Hematopoietic multipotent progenitor cell treated with erythropoietin and hydrocortisone succinate and interleukin-3 and kit ligand, for 8 days (in vitro differentiated cells): ENCODE measurements around the gene CCL22.

Source experiments
- DNase-seq: peaks from one replicate; pipeline ENCODE4 v3.0.0-alpha.2; 2015

The CCL22 gene

GRCh38 chr16:57396786-57397185 lies 38.2 kb downstream of the CCL22 start:
- DNase-seq: no peak

- peak; percentile 71 for DNase-seq
Measured at GRCh38 chr16:57397493-57397892, 38.9 kb downstream of the CCL22 start.

- no peak for DNase-seq
Measured at GRCh38 chr16:57401943-57402640, 43.5 kb downstream of the CCL22 start.

- DNase-seq: no peak
Measured at GRCh38 chr16:57403965-57404817, 45.6 kb downstream of the CCL22 start, which contains the start of gene CCL17. Gene CCL17, plus strand, starts transcription at chr16:57404767. Its CDS starts 9,166 bp downstream, at chr16:57413933.

GRCh38 chr16:57405097-57405496 lies 46.5 kb downstream of the CCL22 start:
- no peak for DNase-seq

GRCh38 chr16:57406881-57407280 lies 48.3 kb downstream of the CCL22 start:
- no peak for DNase-seq

- no peak for DNase-seq
Measured at GRCh38 chr16:57407521-57408353, 49.2 kb downstream of the CCL22 start.

- DNase-seq: no peak
Measured at GRCh38 chr16:57409065-57409464, 50.5 kb downstream of the CCL22 start.

GRCh38 chr16:57409870-57410587 lies 51.4 kb downstream of the CCL22 start:
- DNase-seq: no peak

- no peak for DNase-seq
Measured at GRCh38 chr16:57411362-57411976, 52.9 kb downstream of the CCL22 start.

GRCh38 chr16:57412584-57412983 lies 54.0 kb downstream of the CCL22 start:
- no peak for DNase-seq

GRCh38 chr16:57413301-57413730 lies 54.7 kb downstream of the CCL22 start:
- DNase-seq: no peak

- no peak for DNase-seq
Measured at GRCh38 chr16:57413733-57414132, 55.1 kb downstream of the CCL22 start.
